Gastrocnemius medialis (tissue), 4 donors: ENCODE measurements around the gene CFDP1. TPM values are rescaled to one million over a fixed set of nuclear protein-coding genes. Genes with fewer than 3 reads are reported as not detected.
"Not testable (repeated sequence)": the region's sequence is repeated elsewhere in the genome, so short reads cannot be mapped to it uniquely, and the experiment has no call there.

Experiments used
- ATAC-seq, 2 donors: fragments of 150-250 bp; one replicate each; pipeline ENCODE4 v1.9.1; 2016
- DNase-seq, 2 donors: peaks; one replicate each; pipeline ENCODE4 v3.0.0-alpha.2; 2019
- H3K27ac ChIP-seq, 4 donors: fragments of 200-600 bp; sonication (generic); 1 replicate in 1 of 4; 2 replicates in 3 of 4; pipeline ENCODE4 v1.5.1; 2016 to 2018; ENCODE audit warnings: mild to moderate bottlenecking in 2 of 4, moderate library complexity in 1 of 4
- H3K27me3 ChIP-seq, 3 donors: fragments of 200-600 bp; sonication (generic) in 2 of 3; 1 replicate in 1 of 3; 2 replicates in 2 of 3; pipeline versions ENCODE4 v1.5.1 to v1.6.0; 2016 to 2019; ENCODE audit warnings: mild to moderate bottlenecking in 1 of 3, moderate library complexity in 1 of 3
- H3K36me3 ChIP-seq, 2 donors: fragments of 200-600 bp; sonication (generic) in 1 of 2; one replicate each; pipeline ENCODE4 v1.5.1; 2017 to 2018
- H3K4me1 ChIP-seq, 2 donors: fragments of 200-600 bp; sonication (generic) in 1 of 2; one replicate each; pipeline ENCODE4 v1.5.1; 2016 to 2017; ENCODE audit warnings: mild to moderate bottlenecking in 2 of 2
- H3K4me3 ChIP-seq, 4 donors: fragments of 200-600 bp; sonication (generic) in 3 of 4; 1 replicate in 1 of 4; 2 replicates in 3 of 4; pipeline ENCODE4 v1.5.1; 2016 to 2019; ENCODE audit warnings: mild to moderate bottlenecking in 2 of 4
- H3K9me3 ChIP-seq, 3 donors: fragments of 200-600 bp; sonication (generic) in 2 of 3; 1 replicate in 1 of 3; 2 replicates in 2 of 3; pipeline ENCODE4 v1.5.1; 2016 to 2019
- CTCF ChIP-seq, 5 experiments: fragments of 450-650 bp in 3 of 5; fragments of 200-600 bp in 2 of 5; sonication (generic) in 2 of 5; IDR thresholded peaks in 4 of 5; conservative IDR thresholded peaks in 1 of 5; 1 replicate in 4 of 5; 2 replicates in 1 of 5; pipeline ENCODE4 v1.5.1; 2016 to 2019; ENCODE audit warnings: antibody characterized with exemption in 5 of 5, mild to moderate bottlenecking in 3 of 5, moderate library complexity in 3 of 5
- POLR2A ChIP-seq, 2 donors: fragments of 450-650 bp; IDR thresholded peaks; one replicate each; pipeline ENCODE4 v1.6.1; 2017; ENCODE audit warnings: antibody characterized with exemption in 2 of 2, mild to moderate bottlenecking in 2 of 2, moderate library complexity in 2 of 2
- in situ Hi-C, 4 donors: fragments of 200-750 bp; cut with MboI; loops; one replicate each; pipeline versions ENCODE4 v1.15.0 to v1.8.0; 2017; ENCODE audit warnings: low sequenced_read_pairs in 4 of 4
- intact Hi-C: fragments of 100-400 bp; cut with DNase I; formaldehyde crosslinking; loops from one replicate; pipeline ENCODE4 v1.15.1; 2023; ENCODE audit warnings: low total_unique reads
- total RNA-seq, 4 donors: library from RNA; depleted of rRNA; stranded (reverse); fragments of >200 nt; gene quantifications; one replicate each; pipeline versions ENCODE4 v1.1.0 to v1.2.3, GENCODE V29; 2016

The CFDP1 gene
- total RNA-seq, 4 donors from 2014 or later: 20.4 to 28.6 (median 24.2) TPM

- H3K4me3 ChIP-seq: no peak overlapping the region
- in situ Hi-C loops (loop anchor here in 2 of 4 donors (25.0 kb wide), 2 partner anchors 180 to 1730 kb away; partner anchors contain the start of genes KARS1 (in 1 of the 2), MON1B (in 1 of the 2), SYCE1L (in 1 of the 2) and TERF2IP (in 1 of the 2)), intact Hi-C loops (no loop called here)
- no peaks in the 10 kb centered on the region for H3K9me3 ChIP-seq
- no peak for TF ChIP-seq CTCF (IDR thresholded peaks at IDR 0.05 in 4 of 5, conservative IDR thresholded peaks at IDR 0.05 in 1 of 5)
- no peak for TF ChIP-seq POLR2A (IDR thresholded peaks at IDR 0.05)
- no peak for ATAC-seq
- H3K27ac ChIP-seq: no peak overlapping the region
- H3K4me1 ChIP-seq: peaks cover 0 to 5% of the 10 kb centered on the region in 2 donors
- H3K27me3 ChIP-seq: no peaks in the 10 kb centered on the region
- no peaks in the 10 kb centered on the region for H3K36me3 ChIP-seq
- DNase-seq: no peak
These were observed 24.2 kb upstream of the CFDP1 start for GRCh38 chr16:75457485-75458021.

- in situ Hi-C loops: loop anchor here in 2 of 4 donors (25.0 kb wide), 2 partner anchors 180 to 1730 kb away; partner anchors contain the start of genes KARS1 (in 1 of the 2), MON1B (in 1 of the 2), SYCE1L (in 1 of the 2) and TERF2IP (in 1 of the 2)
- TF ChIP-seq CTCF (IDR thresholded peaks at IDR 0.05 in 4 of 5, conservative IDR thresholded peaks at IDR 0.05 in 1 of 5): no peak
- peaks cover 0 to 5% of the 10 kb centered on the region in 2 donors for H3K4me1 ChIP-seq
These were observed 23.7 kb upstream of the CFDP1 start for GRCh38 chr16:75456971-75457370.

GRCh38 chr16:75456486-75456885 is 23.2 kb upstream of the CFDP1 start:
- H3K36me3 ChIP-seq, intact Hi-C loops, H3K27me3 ChIP-seq, H3K4me1 ChIP-seq, DNase-seq, H3K9me3 ChIP-seq, H3K4me3 ChIP-seq, H3K27ac ChIP-seq, ATAC-seq: not testable (repeated sequence)
- in situ Hi-C loops: loop anchor here in 2 of 4 donors (25.0 kb wide), 2 partner anchors 181 to 1731 kb away; partner anchors contain the start of genes KARS1 (in 1 of the 2), MON1B (in 1 of the 2), SYCE1L (in 1 of the 2) and TERF2IP (in 1 of the 2)

More at GRCh38 chr16:75456971-75457370, 23.7 kb upstream of the CFDP1 start:
- DNase-seq (no peak), ATAC-seq (no peak)
- no peaks in the 10 kb centered on the region for H3K9me3 ChIP-seq
- no peak overlapping the region for H3K4me3 ChIP-seq
- no peak overlapping the region for H3K27ac ChIP-seq
- H3K27me3 ChIP-seq: no peaks in the 10 kb centered on the region
- no peaks in the 10 kb centered on the region for H3K36me3 ChIP-seq
- intact Hi-C loops: no loop called here

GRCh38 chr16:75455677-75456076 is 22.4 kb upstream of the CFDP1 start:
- in situ Hi-C loops (loop anchor here in 2 of 4 donors (25.0 kb wide), 2 partner anchors 182 to 1732 kb away; partner anchors contain the start of genes KARS1 (in 1 of the 2), MON1B (in 1 of the 2), SYCE1L (in 1 of the 2) and TERF2IP (in 1 of the 2)), intact Hi-C loops (no loop called here)
- Histone ChIP-seq H3K4me1 (no peaks in the 10 kb centered on the region), H3K4me3 (no peak overlapping the region), H3K9me3 (no peaks in the 10 kb centered on the region), H3K36me3 (peaks cover 0 to 4% of the 10 kb centered on the region in 2 donors), H3K27ac (no peak overlapping the region), H3K27me3 (no peaks in the 10 kb centered on the region)
- DNase-seq (no peak), ATAC-seq (no peak)
- TF ChIP-seq CTCF (IDR thresholded peaks at IDR 0.05 in 4 of 5, conservative IDR thresholded peaks at IDR 0.05 in 1 of 5): no peak
- TF ChIP-seq POLR2A (IDR thresholded peaks at IDR 0.05): no peak

GRCh38 chr16:75452464-75453190 is 19.3 kb upstream of the CFDP1 start:
- H3K9me3 ChIP-seq: no peaks in the 10 kb centered on the region
- no peak overlapping the region for H3K4me3 ChIP-seq
- DNase-seq (no peak), ATAC-seq (no peak)
- H3K27me3 ChIP-seq: no peaks in the 10 kb centered on the region
- H3K36me3 ChIP-seq: peaks cover 0 to 16% of the 10 kb centered on the region in 2 donors
- H3K27ac ChIP-seq: no peak overlapping the region
- in situ Hi-C loops: loop anchor here in 2 of 4 donors (25.0 kb wide), 2 partner anchors 185 to 1735 kb away; partner anchors contain the start of genes KARS1 (in 1 of the 2), MON1B (in 1 of the 2), SYCE1L (in 1 of the 2) and TERF2IP (in 1 of the 2)
- intact Hi-C loops: no loop called here
- H3K4me1 ChIP-seq: no peaks in the 10 kb centered on the region
- TF ChIP-seq CTCF (IDR thresholded peaks at IDR 0.05 in 4 of 5, conservative IDR thresholded peaks at IDR 0.05 in 1 of 5): no peak
- TF ChIP-seq POLR2A (IDR thresholded peaks at IDR 0.05): no peak
